Stromal cell of bone marrow (primary cell): ENCODE measurements around the gene TAS1R3.

Source experiments
- DNase-seq: peaks from one replicate; pipeline ENCODE4 v3.0.0-alpha.2; 2012; ENCODE audit warnings: low read depth

The TAS1R3 gene

DNA sequence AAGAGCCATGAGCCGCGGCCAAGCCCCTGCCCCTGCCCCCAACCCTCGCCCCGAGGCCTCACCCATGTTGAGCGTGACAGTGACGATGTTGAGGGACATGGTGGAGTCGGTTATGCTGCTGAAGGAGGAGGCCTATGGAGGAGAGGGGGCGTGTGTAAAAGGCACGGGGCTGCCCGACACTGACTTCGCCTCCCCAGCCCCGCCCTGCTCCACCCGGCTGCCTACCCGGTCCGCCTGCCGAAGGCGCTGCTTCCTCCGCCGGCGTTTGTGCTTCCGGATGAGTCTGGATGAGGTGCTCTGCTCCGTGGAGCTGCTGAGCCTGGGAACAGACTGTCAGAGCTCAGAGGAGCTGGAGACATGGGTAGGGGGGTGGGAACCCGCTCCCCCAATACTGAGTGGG is 9.1 kb downstream of the TAS1R3 start:
- no peak for DNase-seq

DNA sequence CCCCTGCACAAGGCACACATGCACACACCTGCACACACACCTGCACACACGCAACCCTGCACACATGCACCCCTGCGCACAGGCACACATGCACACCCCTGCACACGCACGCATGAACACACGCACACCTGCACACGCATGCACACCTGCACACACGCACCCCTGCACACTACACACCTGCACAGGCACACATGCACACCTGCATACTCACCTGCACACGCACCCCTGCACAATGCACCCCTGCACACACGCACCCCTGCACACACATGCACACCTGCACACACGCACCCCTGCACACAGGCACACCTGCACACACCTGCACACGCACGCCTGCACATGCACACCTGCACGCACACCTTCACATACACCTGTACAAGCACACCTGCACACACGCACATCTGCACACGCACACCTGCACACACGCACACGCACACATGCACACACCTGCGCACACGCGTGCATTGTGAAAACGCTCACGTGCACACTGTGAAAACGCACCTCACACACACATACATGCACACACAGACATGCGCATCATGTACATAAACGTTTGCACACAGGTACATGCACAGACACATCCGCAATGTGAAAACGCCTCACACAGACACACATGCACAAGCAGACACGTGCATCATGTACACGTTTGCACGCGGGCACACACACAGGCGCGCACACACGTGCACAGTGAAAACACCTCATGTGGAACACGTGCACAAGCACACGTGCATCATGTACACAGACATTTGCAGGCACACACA is 9.9 kb downstream of the TAS1R3 start:
- no peak for DNase-seq

GRCh38 chr1:1341549-1342021 is 10.5 kb downstream of the TAS1R3 start:
- no peak for DNase-seq

GRCh38 chr1:1342061-1342562 is 11.0 kb downstream of the TAS1R3 start:
- no peak for DNase-seq

GRCh38 chr1:1342584-1343115 is 11.6 kb downstream of the TAS1R3 start:
- DNase-seq: no peak

DNA sequence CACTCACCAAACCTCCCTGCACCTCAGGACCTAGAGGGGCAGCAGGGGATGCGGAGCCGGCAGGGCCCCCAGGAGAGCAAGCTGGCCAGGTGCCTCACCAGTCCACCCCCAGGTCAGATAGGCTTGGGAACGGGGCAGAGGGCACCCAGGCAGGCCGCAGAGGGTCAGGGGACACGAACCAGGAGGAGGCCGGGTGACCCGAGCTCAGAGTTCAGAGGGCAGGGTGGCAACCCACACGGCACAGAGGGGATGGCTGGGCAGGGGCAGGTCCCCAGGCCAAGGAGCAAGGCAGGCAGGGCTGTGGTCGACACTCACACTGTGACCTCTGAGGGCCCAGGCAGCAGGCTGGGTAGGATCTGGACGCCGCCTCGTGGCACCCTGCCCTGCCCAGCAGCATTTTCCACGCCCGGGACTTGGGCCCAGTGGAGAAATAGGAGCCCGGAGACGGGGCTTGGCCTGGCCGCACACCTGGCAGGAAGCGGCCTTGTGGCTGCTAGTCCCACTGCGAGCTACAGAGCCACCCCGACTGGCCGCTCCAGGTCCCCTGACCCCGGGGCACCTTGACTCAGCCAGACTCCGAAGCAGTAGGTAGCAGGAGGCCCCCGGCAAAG is 12.8 kb downstream of the TAS1R3 start:
- DNase-seq: no peak

GRCh38 chr1:1344655-1345361 is 13.7 kb downstream of the TAS1R3 start:
- no peak for DNase-seq

- DNase-seq: no peak
Observed at GRCh38 chr1:1345384-1345783, 14.3 kb downstream of the TAS1R3 start.

DNA sequence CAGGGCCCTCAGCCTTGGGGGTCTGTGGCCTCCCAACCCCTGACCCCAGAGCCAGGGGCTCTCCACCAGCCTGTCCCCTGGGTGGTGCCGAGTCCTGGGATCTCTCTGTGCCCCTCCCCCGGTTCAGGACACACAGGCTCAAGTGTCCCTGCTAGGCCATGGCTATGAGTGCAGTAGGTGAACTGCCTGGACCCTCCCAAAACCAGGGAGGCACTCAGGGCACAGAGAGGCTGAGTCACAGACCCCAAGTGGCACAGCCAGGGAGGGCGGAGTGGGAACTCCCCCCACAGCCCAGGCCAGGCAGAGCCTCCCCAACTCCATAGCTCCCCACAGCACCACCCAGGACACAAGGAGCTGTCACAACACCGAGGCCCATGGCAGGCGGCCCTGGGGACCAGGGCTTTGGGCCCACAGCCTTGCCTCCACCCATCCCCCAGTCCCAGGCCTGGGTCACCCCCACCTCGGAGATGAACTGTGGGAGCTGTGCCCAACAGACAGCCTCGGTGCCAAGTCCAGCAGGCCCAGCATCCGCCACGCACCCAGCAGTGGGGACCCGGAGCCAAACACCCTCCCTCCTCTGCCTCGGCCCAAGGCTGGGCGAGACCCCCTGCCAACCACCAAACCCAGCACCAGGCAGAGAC is 14.9 kb downstream of the TAS1R3 start:
- no peak for DNase-seq

- DNase-seq: no peak
Observed at GRCh38 chr1:1346501-1346890, 15.4 kb downstream of the TAS1R3 start.

DNA sequence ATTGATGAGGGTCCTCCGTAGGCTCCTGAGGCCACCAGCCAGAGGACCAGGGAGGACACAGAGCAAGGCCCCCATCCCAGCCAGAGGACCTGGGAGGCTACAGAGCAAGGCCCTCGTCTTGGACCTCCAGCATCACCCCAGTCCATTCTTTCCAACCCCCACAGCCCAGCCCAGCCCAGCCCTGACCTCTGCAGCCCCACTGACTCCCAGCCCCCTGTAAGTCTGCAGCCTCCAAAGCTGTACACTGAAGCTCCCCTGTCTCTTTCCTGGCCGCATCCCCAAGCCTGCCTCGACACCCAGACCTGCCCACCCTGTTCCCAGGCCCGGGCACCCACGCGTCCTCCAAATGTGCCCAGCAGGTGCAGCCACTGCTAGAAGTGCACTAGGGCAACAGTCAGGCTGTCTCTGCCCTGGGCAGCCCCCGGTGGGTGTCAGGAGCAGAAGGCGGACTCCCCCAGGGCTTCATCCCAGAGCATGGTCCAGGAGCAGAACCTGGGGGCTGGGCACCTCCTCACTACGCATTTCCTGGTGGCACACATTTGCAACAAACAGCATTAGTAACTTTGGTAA is 16.0 kb downstream of the TAS1R3 start:
- no peak for DNase-seq

GRCh38 chr1:1347663-1348419 is 16.8 kb downstream of the TAS1R3 start:
- no peak for DNase-seq

DNA sequence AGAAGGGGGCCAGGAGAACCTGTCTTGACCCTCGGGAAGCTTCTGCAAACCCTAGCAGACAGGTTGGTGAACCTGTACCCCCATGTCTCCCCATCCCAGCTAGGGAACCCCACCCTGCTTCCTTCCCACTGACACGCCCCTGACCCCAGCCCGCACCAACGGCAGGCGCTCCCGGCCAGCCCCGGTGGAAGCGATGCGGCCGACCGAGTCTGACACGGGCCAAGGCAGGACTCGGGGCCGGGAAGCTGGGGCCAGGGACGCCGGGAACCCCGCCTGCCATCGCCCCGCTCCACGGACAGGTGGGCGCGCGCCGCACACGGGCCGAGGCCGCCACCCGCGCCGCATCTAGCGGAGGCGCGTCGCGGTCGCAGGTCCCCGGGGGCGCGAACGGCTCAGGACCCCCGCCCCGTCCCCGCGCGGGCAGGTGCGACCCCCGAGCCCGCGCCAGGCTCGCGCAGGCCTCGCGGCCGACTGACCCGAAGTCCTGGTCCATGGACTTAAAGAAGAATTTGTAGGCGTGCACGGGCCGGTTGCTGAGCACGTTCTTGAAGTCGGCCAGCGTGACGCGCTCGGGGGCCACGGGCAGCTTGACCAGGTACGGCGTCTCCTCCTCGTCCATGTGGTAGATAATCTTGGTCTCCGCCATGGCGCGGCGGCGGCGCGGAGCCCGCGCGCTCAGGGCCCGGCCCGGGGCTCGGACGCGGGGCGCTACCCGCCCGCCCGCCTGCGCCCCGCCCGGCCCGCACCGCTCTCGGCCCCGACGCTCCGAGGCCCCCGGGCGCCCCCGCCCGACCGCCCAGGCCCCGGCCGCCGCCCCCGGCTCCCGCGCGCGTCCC is 17.6 kb downstream of the TAS1R3 start:
- DNase-seq: no peak

- DNase-seq: no peak
Observed at GRCh38 chr1:1349256-1350012, 18.4 kb downstream of the TAS1R3 start, which contains the start of gene DVL1. TSS of gene DVL1 (minus strand) at chr1:1349418. CDS start at chr1:1349065, 353 bp downstream.

- DNase-seq: no peak
Observed at GRCh38 chr1:1351511-1352427, 20.7 kb downstream of the TAS1R3 start.

DNA sequence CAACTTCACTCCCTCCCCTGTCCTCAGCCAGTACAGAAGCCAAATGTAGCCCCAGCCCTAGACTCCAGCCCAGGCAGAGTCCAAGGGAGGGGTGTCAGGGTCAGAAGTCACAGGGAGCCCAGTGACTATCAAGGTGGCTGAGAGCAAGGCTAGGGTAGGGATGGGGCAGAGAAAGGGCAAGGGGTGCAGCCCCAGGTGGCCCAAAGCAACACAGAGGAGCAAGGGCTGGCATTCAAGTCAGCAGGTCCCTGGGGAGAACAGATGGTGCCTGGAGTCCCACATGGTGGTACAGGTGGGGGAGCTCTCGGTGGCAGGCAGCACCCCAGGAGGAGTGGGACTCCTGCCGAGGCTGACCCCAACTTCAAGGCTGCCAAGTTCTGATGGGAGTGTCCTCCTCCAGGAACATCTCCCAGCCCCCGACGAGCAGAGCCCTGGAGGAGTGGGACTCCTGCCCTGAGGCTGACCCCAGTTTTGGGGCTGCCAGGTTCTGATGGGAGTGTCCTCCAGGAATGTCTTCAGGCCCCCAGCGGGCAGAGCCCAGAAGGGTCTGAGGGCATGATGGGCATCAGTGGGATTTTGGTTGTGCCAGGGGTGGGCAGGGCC is 21.8 kb downstream of the TAS1R3 start:
- no peak for DNase-seq

DNA sequence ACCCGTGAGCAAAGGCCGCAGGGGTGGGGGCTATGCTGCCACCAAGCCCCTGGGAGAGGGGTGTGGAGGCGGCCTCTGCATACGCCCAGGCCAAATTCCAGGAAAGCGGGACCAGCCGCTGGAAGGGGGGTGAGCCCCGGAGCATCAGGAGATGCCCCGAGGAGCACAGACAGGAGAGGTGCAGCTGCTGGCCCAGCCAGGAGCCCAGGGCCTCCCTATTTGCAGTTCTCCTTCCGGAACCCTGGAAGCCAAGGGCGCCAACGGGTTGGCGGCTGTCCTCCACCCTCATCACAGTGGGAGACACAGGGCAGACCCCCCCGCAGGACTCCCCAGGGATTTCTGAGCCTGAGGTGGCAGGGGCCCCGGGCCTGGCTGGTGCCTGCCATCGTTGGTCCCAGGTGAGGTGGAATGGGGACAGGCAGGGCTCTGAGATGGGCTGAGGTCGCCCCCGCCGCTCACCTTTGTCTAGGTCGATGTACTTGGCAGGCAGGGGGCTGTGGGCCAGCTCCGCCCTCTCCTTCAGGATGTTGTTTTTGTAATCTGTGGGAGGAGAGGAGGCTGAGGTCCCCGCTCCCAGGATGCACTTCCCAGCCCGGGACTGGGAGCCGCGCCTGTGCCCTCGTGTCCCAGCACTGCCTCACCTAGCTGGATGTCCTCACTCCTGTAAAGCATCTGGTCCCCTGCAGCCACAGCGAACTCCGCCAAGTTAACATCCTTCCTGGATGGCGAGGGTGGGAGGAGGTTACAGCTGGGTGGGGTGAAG is 22.5 kb downstream of the TAS1R3 start:
- DNase-seq: no peak
